ENCODE data around the gene ADAMTS5. TPM values are rescaled to one million over a fixed set of nuclear protein-coding genes. Genes with fewer than 3 reads are reported as not detected.

ADAMTS5 gene
- total RNA-seq, 4 donors from 2014 or later: 28.4 to 91.4 (median 47.4) TPM

- no peak for ATAC-seq (ENCODE audit: low FRiP score)
- DNase-seq (ENCODE audit: low spot score): no peak
- no peak for TF ChIP-seq CTCF (IDR thresholded peaks at IDR 0.05)
Measured at GRCh38 chr21:26936641-26937040, 30.2 kb downstream of the ADAMTS5 start.

GRCh38 chr21:26935977-26936376, 30.9 kb downstream of the ADAMTS5 start:
- TF ChIP-seq CTCF (IDR thresholded peaks at IDR 0.05): no peak
- DNase-seq (ENCODE audit: low spot score): no peak
- ATAC-seq (ENCODE audit: low FRiP score): no peak

- ATAC-seq (ENCODE audit: low FRiP score): no peak
- no peak for DNase-seq (ENCODE audit: low spot score)
- no peak for TF ChIP-seq CTCF (IDR thresholded peaks at IDR 0.05)
Measured at GRCh38 chr21:26934383-26934782, 32.5 kb downstream of the ADAMTS5 start.

- DNase-seq (ENCODE audit: low spot score) (no peak), ATAC-seq (ENCODE audit: low FRiP score) (no peak)
- TF ChIP-seq CTCF (IDR thresholded peaks at IDR 0.05): no peak
Measured at GRCh38 chr21:26933448-26933847, 33.4 kb downstream of the ADAMTS5 start.

GRCh38 chr21:26925636-26926035, 41.3 kb downstream of the ADAMTS5 start:
- no peak for ATAC-seq (ENCODE audit: low FRiP score)
- DNase-seq (ENCODE audit: low spot score): no peak

GRCh38 chr21:26925122-26925521, 41.8 kb downstream of the ADAMTS5 start:
- no peak for TF ChIP-seq CTCF (IDR thresholded peaks at IDR 0.05)
- ATAC-seq (ENCODE audit: low FRiP score) (no peak), DNase-seq (ENCODE audit: low spot score) (no peak)

More at GRCh38 chr21:26925636-26926035, 41.3 kb downstream of the ADAMTS5 start:
- no peak for TF ChIP-seq CTCF (IDR thresholded peaks at IDR 0.05)

GRCh38 chr21:26923986-26924385, 42.9 kb downstream of the ADAMTS5 start:
- DNase-seq (ENCODE audit: low spot score) (no peak), ATAC-seq (ENCODE audit: low FRiP score) (no peak)
- no peak for TF ChIP-seq CTCF (IDR thresholded peaks at IDR 0.05)
